Measurements from ENCODE around the gene PMFBP1.

PMFBP1 gene

DNA sequence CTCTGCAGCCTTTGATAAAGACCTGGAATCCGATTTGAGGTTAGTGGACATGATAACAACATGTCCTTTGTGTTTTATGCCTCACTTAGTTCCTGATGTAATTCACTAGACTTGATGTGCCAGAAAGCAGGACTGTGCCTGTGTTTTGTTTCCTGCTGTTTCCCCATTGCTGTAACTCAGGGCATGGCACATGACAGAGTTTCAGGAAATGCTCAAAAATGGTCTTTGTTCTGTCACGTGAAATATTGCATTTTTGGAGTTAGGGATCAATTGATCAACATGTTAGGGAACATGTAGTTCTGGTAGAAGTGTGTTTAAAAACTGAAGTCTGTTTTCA is 45.6 kb downstream of the PMFBP1 start:
- DNase-seq, result no peak

DNA sequence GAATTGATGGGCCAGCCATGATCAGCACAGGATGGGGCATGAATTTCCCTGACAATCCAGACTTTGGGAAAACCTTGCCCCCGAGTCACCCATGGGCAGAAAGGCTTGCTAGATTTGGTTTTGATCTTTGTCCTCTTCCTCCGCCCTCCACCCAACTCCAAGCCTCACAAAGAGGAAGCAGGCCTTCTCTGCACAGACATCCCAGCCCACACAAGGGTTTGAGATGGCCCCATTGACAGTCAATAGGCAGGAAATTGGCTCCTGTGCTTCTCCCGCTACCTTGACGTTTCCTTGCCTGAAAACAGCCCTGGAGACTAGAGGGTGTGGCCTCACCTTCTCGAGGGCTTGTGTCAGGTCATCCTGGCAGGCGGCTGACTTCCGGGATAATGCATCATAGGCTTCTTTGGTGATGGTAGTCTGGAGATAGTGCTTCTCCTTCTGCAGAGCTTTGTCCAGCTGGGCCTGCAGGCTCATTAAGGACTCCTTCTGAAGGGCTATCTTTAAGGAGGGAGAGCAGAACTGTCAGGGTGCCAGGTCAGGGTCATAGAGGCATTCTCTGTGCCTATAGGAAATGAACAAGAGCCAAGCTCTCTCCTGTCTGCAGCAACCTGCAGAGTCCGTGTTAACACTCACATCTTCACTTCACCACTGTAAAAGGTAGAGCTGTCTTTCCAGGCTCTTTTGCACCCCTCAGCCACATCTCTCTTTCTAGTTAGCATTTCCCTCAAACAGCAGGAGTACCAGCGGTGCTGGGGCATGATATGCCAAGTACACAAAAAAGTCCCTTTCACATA is 46.1 kb downstream of the PMFBP1 start:
- no peak for DNase-seq

DNA sequence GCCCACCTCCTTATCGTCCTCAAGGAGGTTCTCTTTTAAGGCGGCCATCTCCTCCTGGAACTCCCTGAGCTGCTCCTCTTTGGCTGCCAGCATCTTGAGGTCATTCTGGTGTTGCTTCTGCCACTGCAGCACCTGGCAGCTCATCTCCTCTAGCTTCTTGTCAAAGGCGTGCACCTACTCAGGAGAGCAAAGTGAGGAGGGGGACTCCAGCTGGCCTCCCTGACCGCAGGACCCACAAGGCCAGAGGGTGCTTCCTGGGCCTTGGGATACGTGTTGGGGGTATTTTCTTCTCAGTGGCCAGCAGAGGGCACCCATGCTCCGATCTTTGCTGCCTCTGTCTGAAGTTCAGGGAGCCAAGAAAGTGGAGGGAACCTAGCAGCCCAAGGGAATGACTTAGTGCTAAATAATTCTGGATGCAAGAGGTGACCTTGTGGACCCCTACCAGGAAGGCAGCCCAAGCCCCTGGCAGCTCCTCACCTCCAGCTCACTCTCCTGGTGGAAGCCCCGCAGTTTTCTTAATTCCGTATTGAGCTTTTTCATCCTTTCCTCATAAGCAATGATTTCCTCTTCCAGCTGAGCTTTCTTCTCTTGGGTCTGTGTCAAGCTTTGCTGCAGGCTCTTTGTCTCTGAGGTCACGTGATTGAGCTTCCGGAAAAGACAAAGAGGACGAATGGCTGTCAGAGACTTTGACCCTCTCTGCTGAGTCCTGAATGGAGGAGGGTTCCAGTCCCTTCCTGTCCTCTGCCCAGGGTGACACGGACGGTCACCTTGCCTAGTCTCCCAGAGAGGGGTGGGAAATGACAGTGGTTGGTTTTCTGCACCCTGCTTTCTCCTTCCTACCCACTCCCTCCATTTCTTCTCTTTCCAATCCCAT is 47.0 kb downstream of the PMFBP1 start:
- no peak for DNase-seq

DNA sequence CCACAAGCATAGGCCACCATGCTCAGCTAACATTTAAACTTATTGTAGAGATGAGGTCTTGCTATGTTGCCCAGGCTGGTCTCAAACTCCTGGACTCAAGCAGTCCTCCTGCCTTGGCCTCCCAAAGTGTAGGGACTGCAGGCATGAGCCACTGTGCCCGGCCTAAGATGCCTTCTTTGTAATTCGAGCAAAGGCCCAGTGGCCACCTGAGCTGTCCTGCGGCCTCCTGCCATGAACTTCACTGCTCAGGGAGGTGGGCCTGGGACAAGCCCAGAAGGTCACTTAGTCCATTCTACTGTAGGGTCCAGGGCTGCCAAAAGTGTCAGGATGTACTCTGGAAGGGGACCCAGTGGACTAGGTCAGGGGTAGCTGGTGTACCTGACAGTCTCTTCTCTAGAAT is 47.8 kb downstream of the PMFBP1 start:
- no peak for DNase-seq

DNA sequence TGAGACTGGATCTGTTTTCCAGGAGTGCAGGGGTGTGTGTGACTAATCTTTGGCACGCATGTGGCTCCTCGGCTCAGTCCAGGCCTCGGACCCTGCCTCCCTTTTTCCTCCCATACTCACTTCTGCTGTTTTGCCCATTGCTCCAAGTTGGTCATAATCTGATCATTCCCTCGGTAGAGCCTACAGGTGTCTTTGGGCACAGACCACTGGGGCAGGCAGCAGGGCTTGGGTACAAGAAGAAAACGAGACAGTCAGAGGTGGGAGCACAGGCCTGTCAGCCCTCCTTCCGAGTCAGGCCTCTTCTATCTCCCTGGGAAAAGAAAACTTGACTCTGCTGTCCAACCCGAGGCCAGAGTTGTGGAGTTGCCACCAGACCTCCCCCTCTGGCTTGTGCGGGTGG is 48.5 kb downstream of the PMFBP1 start:
- DNase-seq, result no peak

DNA sequence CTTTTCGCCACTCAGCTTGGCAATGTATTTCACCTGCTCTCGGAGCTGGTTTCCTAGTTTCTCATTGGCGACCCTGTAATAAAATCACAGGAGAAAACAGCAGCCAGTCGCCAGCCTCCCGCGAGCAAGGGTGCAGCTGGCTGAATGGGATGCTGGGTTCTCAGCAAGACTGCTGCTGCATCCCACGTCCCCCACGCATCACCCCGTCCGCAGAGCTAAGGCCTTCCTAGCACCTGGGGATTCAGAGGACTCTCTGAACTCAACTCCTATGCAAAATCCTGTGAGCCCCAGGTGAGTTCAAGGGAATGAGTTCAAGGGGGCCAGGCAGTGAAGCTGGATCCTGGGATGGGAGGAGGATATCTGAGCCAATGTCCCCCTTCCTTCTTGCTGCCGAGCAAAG is 49.0 kb downstream of the PMFBP1 start:
- DNase-seq, result no peak

DNA sequence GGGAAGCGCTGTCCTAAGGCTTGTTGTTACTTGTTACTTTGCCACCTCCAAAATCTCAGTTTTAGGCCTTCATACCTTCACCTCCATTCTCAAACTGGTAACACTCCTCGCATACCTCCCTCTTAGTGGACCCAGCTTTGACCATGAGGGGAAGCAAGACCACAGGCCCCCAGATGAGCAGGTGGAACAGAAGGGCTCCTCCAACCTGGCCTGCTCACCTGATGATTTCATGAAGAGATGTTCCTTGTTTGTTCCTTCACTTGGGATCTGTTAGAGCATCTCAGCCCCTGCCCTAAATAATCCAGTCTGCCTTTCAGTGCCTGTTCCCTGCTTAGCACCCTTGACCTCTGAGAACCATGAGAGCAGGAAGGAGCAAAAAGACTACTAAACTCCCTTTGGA is 49.6 kb downstream of the PMFBP1 start:
- DNase-seq, result no peak

DNA sequence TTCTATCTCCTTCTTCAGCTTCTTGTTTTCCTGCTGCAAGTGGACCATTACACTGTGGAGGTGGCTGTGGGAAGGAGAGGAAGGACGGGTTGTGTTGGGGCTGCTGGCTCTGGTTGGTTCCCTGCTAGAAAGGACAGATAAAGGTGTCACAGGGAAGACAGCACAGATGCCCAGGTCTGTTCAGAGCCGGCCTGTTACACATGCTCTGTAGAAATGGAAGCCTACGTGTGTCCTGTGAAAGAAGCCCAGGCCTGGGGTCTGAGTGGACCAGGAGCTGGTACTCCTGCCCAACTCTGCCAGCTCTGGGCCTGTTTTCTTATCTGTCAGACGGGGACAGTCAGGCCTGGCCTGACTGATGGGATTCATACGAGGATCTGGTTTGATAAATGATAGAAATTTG is 51.9 kb downstream of the PMFBP1 start:
- DNase-seq, result no peak

DNA sequence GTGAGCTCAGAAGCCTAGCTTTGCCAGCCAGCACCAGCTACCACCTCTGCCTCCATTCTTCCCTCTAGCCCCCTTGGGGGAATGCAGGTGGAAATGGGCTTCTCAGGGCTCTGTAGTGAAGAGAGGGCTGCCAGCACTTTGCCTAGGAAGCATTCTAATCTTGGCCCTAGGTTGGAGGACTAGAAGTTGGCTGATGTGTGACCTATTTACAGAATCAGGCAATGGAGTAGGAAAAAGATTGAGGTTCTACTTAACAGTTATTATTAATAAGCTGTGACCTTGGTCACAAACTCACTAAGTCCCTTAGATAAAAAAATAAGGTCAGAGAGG is 58.4 kb downstream of the PMFBP1 start:
- no peak for DNase-seq

DNA sequence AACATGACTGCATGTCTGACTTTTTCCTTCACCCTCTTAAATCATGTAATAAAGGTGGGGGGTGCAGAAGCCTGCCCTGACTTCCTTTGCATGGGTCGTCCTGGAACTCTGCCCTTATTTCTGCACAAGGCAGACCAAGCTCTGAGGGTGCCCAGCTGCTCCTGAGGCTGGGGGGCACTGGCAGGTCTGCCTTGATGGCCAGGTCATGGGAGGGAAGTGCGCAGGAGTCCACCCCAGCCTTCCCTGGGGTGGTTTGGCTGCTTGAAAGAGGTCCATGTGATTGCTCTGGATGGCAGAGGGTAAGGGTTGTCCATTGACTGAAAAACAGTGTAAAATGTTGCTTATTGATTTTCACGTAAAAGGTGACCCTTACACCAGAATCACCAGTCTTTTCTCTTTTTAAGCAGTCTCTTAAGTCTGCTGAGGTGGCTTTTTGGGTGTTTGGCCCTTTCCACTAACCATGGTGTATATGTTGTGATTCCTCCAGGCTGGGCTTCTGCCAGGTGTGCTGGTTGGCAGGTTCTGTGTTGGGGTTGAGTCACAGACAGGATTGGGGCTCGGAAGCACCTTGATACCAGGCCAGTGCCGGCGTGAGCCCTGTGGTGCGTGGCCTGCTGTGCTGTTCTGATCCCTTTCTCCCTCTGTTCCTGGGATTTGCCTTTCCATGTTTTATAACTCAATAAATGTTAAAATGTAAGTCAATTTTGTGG is 58.9 kb downstream of the PMFBP1 start:
- no peak for DNase-seq

DNA sequence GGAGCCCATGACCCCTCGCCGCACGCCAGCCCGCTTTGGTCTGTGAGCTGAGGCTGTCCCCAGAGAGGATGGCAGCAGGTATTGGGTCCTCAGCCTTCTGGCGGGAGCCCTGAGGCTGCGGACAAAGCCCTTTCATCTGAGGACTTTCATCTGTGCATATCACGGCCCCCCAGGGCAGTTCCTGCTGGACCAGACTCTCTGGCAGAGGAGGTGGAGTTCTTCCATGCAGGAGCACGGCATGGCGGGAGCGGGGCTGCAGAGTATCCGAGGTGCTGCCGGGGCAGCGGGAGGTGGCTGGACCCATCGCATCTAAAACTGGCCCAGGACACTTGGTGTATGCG is 59.5 kb downstream of the PMFBP1 start:
- DNase-seq, result no peak

DNA sequence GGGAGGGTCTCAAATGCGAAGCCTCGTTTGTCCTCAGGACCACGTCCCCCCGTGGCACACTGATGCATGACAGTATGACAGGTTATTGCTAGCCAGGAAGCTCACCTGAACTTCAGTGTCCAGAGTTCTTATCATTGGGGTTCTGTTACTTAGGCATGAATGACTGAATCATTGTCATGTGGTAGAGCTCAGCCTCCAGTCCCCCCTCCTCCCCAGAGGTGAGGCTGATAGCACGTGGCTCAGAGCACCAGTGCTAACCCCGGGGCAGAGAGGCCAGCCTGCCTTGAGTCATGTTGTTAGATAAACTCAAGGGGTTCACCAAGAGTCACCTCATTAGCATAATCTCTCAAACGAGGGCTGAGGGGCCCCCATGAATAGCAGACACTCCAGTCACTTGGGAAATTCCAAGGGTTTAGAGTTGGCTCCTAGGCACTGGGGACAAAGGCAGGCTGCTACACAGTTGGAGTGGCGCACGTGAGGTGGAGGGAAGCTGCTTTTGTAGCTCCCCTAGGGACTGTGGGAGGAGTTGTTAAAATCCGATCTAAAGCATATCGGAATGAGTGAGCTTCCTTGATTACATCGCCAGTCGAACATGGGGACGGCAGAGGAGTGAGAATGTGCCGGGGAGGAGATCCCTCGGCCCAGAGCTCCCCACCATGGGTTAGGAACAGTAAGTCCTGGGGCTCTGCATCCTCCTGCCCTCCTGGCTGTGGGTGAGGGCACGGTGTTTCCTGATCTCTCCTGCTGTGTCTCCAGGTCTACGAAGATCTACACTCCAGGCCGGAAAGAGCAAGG is 60.1 kb downstream of the PMFBP1 start:
- no peak for DNase-seq

DNA sequence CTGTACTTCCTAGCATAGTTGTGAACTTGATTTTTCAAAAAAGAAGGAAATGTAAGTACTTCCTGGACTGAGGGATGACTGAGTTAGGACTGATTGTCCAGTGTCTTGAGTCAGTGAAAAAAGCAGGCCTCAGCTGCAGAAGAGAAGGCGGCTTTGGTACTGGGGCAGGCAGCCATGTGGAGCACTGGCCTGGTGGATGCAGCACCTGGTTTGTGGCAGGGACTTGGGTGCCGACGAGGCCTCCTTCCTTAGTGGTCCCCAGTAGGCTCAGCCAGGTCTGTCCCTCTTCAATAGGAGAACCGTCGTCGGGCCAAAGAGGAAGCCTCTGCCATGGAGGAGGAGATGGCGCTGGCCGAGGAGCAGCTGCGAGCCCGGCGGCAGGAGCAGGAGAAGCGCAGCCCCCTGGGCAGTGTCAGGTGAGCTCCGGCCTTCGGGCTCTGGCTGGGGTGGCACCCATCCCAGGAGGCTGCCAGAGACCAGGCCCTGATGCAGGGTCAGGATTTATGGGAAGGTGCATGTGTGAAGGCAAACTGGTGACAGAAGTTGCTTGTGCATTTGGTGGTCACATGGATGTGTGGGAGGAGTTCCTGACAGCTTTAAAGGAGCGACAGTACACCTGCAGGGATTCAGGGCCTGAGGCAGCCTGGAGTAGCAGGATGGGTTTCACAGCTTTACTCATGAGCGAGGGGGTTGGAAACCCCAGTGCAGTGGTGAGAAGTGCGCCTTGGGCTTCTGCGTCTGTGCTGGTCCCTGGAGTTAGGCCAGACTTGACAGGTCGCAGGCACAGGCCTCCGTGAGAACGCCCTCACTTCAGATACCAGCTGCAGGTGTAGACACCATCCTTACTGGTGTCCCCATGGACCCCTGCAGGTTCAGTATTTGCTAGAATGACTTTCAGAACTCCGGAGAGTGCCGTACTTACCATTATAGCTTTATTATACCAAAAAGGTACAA is 61.0 kb downstream of the PMFBP1 start:
- DNase-seq, result no peak

DNA sequence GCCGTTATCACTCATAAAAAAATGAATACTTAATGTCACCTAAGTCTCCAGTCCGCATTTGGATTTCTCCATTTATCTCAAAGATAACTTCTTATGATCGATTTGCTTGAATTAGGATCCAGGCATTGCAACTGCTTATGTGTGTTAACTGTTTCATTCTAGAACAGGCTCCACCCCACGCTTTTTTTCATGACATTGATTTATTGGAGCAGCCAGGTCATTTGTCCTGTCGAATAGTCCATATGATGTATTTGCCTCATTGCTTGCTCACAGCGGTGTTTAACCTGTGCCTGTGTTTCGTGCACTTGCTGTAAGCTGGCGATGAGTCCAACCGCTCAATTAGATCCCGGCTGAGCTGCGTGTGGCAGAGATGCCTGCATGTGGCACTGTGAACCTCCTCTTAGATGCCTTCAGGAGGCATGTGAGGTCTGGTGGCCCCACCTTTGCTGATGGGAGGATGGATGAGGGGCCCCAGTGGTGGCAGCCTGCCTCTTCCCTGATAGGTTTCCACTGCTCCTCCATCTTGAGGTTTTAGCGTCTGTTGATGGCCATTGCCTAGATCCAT is 61.9 kb downstream of the PMFBP1 start:
- no peak for DNase-seq

DNA sequence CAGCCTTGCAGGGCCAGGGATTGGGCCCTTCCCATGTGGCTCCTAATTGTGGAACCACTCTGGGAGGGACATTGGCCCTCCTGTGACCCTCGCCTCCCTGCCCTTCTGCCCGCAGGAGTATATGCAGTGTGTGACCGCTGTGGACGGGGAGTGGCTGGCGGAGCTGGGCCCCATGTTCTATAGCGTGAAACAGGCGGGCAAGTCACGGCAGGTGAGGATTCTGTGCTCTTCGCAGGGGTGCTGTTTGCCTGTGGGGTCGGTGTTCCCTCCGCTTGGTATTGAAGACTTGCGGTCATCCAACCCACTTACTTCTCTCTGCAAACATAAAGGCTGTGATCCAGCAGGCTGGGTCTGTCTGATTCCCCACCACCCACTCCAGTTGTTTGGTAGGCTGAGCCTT is 62.7 kb downstream of the PMFBP1 start:
- DNase-seq, result no peak

DNA sequence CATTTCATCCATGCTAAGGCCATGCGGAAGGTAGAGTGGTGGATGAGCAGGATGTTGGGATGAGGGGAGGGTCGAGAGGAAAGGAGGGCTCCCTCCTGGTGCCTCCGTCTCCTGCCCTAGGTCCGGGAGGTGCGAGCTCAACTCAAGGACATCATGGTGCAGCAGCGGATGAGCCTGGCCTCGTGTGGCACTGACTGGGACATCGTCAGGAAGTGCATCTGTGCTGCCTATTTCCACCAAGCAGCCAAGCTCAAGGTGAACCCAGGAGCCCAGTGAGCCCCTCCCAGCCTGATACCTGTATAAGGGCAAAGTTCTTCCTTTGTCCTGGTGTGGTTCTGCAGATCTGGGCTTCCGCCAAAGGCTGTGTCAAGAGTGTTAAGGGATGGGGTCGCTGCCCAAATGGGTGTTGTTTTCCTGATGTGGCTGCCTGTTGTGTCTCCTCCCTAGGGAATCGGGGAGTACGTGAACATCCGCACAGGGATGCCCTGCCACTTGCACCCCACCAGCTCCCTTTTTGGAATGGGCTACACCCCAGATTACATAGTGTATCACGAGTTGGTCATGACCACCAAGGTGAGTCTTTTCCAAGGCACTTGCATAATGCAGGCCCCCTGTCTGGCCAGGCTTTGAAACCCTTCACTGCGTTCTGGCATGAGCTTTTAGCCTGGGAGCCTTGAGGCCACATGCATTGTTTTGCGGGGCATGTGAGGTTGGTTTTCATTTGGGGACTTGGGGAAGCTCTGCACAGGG is 63.4 kb downstream of the PMFBP1 start:
- no peak for DNase-seq

DNA sequence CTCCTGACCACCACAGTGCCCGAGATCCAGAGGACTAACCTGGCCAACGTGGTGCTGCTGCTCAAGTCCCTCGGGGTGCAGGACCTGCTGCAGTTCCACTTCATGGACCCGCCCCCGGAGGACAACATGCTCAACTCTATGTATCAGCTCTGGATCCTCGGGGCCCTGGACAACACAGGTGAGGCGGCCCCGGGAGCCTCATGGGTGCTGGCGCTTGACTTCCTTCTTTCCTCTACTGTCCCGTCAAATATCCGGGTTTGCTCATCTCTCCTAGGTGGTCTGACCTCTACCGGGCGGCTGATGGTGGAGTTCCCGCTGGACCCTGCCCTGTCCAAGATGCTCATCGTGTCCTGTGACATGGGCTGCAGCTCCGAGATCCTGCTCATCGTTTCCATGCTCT is 64.6 kb downstream of the PMFBP1 start:
- DNase-seq, result no peak

DNA sequence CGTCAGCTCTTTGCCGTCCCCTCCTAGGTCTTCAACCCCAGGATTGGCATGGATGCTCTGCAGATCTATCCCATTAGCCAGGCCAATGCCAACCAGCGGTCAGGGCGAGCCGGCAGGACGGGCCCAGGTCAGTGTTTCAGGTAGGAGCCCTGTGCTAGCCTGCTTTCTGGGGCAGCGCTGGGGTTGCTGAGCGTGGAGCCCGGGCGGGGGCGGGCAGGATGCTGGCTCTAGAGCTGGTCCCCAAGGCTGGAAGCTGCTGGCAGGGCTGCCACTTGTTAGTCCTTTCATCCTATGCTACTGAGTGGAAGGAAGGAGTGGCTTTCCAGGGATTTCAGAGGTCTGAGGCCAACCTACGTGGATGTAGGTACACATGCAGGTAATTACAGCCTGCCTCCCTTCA is 66.0 kb downstream of the PMFBP1 start:
- DNase-seq, result no peak

DNA sequence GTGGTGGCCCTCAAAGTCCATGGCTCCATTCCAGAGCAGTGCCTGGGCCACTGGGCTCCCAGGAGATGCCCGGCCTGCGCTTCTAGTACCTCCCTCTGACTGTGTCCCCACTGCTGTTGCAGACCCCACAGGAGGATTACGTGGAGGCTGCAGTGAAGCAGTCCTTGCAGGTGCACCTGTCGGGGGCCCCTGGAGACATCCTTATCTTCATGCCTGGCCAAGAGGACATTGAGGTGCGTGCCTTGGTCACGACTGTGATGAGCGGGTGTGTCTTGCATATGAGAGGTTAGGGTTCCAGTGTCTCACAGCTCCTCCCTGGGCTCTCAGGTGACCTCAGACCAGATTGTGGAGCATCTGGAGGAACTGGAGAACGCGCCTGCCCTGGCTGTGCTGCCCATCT is 67.0 kb downstream of the PMFBP1 start:
- DNase-seq, result no peak

DNA sequence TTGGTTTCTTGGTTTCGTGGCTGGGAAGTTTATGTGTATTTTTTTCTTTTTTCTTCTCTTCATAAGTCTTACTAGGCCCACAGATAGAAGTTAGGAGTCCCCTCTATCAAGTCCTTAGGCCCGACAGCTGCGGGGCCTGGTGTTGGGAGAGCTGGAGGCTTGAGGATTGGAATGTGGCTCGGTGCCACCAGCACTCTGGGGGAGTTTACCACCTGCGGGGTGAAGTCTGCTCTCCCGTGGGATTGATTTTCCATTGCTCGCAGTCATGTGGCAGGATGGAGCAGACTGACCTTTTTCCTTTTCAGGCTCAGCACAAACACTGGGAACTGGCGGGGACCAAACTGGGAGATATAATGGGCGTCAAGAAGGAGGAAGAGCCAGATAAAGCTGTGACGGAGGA is 70.8 kb downstream of the PMFBP1 start:
- DNase-seq, result no peak

DNA sequence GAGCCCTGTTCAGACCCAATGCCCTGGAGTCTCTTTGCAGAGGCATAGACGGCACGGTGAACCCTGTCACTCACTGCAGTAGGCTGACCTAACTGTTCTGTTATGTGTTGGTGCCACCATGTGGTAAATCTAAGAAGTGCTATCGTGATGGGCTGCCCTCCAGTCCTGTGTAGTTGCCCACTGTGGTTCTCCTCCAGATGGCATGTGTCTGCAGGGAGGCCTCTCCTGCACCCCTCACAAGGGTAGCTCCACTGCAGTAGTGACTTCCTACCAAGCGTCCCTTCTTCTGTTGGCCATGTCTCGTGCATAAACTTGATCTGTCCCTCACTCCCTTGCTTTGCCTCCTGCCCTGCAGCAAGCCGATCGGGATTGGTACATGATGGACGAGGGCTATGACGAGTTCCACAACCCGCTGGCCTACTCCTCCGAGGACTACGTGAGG is 72.6 kb downstream of the PMFBP1 start:
- no peak for DNase-seq

Data from GDM1 (cell line).